Stimulated activated CD4-positive, alpha-beta T cell treated with anti-CD3 and anti-CD28 coated beads, Interleukin-4, amount 100 ng/mL, for 4 hours (primary cell): ENCODE measurements around the gene AHSP.
"Not testable (repeated sequence)": the region's sequence is repeated elsewhere in the genome, so short reads cannot be mapped to it uniquely, and the experiment has no call there.

Experiments
- DNase-seq, 2 experiments: peaks; one replicate each; pipeline ENCODE4 v3.0.0-alpha.2; 2020

Gene AHSP

GRCh38 chr16:31532120-31532519 is 4.4 kb downstream of the AHSP start:
- no peak for DNase-seq

- no peak for DNase-seq
These were observed 5.2 kb downstream of the AHSP start for GRCh38 chr16:31532896-31533295.

- no peak for DNase-seq
These were observed 8.0 kb downstream of the AHSP start for GRCh38 chr16:31535737-31536136.

GRCh38 chr16:31536804-31537361 is 9.2 kb downstream of the AHSP start:
- no peak for DNase-seq

- DNase-seq: no peak
These were observed 9.9 kb downstream of the AHSP start for GRCh38 chr16:31537362-31538242.

- DNase-seq: not testable (repeated sequence)
These were observed 10.5 kb downstream of the AHSP start for GRCh38 chr16:31538243-31538598.

GRCh38 chr16:31539762-31540161 is 12.1 kb downstream of the AHSP start:
- DNase-seq: not testable (repeated sequence)

GRCh38 chr16:31542763-31543162 is 15.1 kb downstream of the AHSP start:
- no peak for DNase-seq

GRCh38 chr16:31561426-31562233 is 33.9 kb downstream of the AHSP start:
- DNase-seq: no peak

GRCh38 chr16:31568577-31569359 is 41.1 kb downstream of the AHSP start:
- no peak for DNase-seq

GRCh38 chr16:31569360-31569717 is 41.6 kb downstream of the AHSP start:
- DNase-seq: no peak

- no peak for DNase-seq
These were observed 45.1 kb downstream of the AHSP start for GRCh38 chr16:31572821-31573220.

GRCh38 chr16:31574159-31574558 is 46.5 kb downstream of the AHSP start:
- DNase-seq: not testable (repeated sequence)

GRCh38 chr16:31577411-31577810 is 49.7 kb downstream of the AHSP start:
- no peak for DNase-seq
